GM18951 (cell line): ENCODE results near the gene CCSAP.

Source experiments
- POLR2A ChIP-seq: IDR thresholded peaks from 4 replicates; pipeline ENCODE4 v1.6.1; 2011; ENCODE audit warnings: mild to moderate bottlenecking; ENCODE audit not compliant: insufficient read length, insufficient read depth; ENCODE audit errors: extremely low read depth
- in situ Hi-C: fragments of 300-500 bp; cut with MboI; formaldehyde crosslinking; loops from one replicate; pipeline ENCODE4 v1.12.0; 2022; ENCODE audit warnings: low sequenced_read_pairs, mixed read lengths, inconsistent platforms; ENCODE audit not compliant: unreplicated experiment

CCSAP gene

GRCh38 chr1:229271448-229272159, 71.2 kb downstream of the CCSAP start:
- no peak for TF ChIP-seq POLR2A
- in situ Hi-C loops = loop anchor here (25.0 kb wide), 1 partner anchor 1041 kb away; no protein-coding TSS in a partner anchor
